ENCODE measurements around the gene PRKCE. TPM values are rescaled to one million over a fixed set of nuclear protein-coding genes. Genes with fewer than 3 reads are reported as not detected.

PRKCE gene
- polyA plus RNA-seq, 3 donors: 1.3 to 7.7 (median 2.3) TPM

- DNase-seq: no peak
- no peaks in the 10 kb centered on the region for H3K79me2 ChIP-seq (ENCODE audit: insufficient read depth, low read length)
- no peaks in the 10 kb centered on the region for H3K36me3 ChIP-seq (replicated peaks in 1 of 2; ENCODE audit: control insufficient read depth in 1 of 2, insufficient read depth in 2 of 2, low read length in 2 of 2)
- Mint-ChIP-seq H3K27me3 (ENCODE audit: low read depth in 3 of 3) (no peaks in the 10 kb centered on the region), H3K9me3 (no peaks in the 10 kb centered on the region), H3K36me3 (peaks cover 4 to 9% of the 10 kb centered on the region in 2 donors), H3K4me1 (peaks cover 5% of the 10 kb centered on the region), H3K27ac (no peak overlapping the region), H3K4me3 (no peak overlapping the region)
- TF ChIP-seq, protein P1, sequence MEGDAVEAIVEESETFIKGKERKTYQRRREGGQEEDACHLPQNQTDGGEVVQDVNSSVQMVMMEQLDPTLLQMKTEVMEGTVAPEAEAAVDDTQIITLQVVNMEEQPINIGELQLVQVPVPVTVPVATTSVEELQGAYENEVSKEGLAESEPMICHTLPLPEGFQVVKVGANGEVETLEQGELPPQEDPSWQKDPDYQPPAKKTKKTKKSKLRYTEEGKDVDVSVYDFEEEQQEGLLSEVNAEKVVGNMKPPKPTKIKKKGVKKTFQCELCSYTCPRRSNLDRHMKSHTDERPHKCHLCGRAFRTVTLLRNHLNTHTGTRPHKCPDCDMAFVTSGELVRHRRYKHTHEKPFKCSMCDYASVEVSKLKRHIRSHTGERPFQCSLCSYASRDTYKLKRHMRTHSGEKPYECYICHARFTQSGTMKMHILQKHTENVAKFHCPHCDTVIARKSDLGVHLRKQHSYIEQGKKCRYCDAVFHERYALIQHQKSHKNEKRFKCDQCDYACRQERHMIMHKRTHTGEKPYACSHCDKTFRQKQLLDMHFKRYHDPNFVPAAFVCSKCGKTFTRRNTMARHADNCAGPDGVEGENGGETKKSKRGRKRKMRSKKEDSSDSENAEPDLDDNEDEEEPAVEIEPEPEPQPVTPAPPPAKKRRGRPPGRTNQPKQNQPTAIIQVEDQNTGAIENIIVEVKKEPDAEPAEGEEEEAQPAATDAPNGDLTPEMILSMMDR (IDR thresholded peaks at IDR 0.05): no peak
- no peak overlapping the region for H3K9ac ChIP-seq (ENCODE audit: insufficient read depth, low read length, poor library complexity, severe bottlenecking)
- H3K9me3 ChIP-seq (replicated peaks in 1 of 2; ENCODE audit: control insufficient read depth in 1 of 2, insufficient read depth in 1 of 2, low read length in 2 of 2): no peaks in the 10 kb centered on the region
- 59% methylated on average over 5 of the region's 9 CpGs for WGBS (ENCODE audit: insufficient coverage)
- no peak overlapping the region for H3K4me3 ChIP-seq (replicated peaks in 1 of 3; ENCODE audit: low read depth in 2 of 3, low read length in 3 of 3)
- no peaks in the 10 kb centered on the region for H3K4me1 ChIP-seq (ENCODE audit: control insufficient read depth in 1 of 2, insufficient read depth in 2 of 2, low read length in 2 of 2)
- no peak overlapping the region for H3K4me2 ChIP-seq (replicated peaks; ENCODE audit: extremely low read depth, low read length, poor library complexity, severe bottlenecking)
- intact Hi-C loops (cut with micrococcal nuclease): no loop called here
- no peak overlapping the region for H3K27ac ChIP-seq (ENCODE audit: low read depth in 1 of 2, low read length in 2 of 2)
- no peak overlapping the region for H2AFZ ChIP-seq (ENCODE audit: insufficient read depth, low read depth, low read length, poor library complexity, severe bottlenecking)
- no peaks in the 10 kb centered on the region for H3K27me3 ChIP-seq (ENCODE audit: control insufficient read depth in 2 of 2, insufficient read depth in 2 of 2, low read length in 2 of 2)
- no peaks in the 10 kb centered on the region for H4K20me1 ChIP-seq (ENCODE audit: insufficient read depth, low read length)
Measured at GRCh38 chr2:46073540-46074046, 422.1 kb downstream of the PRKCE start.

DNA sequence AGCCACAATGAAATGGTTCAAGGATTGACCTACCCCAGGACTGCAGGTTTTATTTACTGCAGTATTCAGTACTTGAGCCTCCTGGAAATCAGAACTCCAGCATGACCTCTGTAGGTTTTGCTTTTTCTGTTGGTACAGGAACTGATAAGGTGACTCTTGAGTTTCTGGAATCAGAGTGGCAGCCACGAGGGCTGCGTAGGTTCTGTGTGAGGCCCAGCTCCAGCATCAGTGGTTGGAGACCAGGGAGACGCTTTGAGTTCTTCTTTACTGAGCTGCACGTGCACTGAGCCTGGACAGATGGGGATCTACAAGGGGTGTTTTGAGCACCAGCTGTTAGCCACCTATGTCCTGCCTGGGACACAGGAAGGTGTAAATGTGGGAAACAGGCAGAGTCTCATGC is 423.0 kb downstream of the PRKCE start:
- Histone ChIP-seq H4K20me1 (ENCODE audit: insufficient read depth, low read length) (no peaks in the 10 kb centered on the region), H3K27ac (ENCODE audit: low read depth in 1 of 2, low read length in 2 of 2) (no peak overlapping the region), H3K4me1 (ENCODE audit: control insufficient read depth in 1 of 2, insufficient read depth in 2 of 2, low read length in 2 of 2) (no peaks in the 10 kb centered on the region), H2AFZ (ENCODE audit: insufficient read depth, low read depth, low read length, poor library complexity, severe bottlenecking) (no peak overlapping the region), H3K9ac (ENCODE audit: insufficient read depth, low read length, poor library complexity, severe bottlenecking) (no peak overlapping the region), H3K4me2 (replicated peaks; ENCODE audit: extremely low read depth, low read length, poor library complexity, severe bottlenecking) (no peak overlapping the region), H3K36me3 (replicated peaks in 1 of 2; ENCODE audit: control insufficient read depth in 1 of 2, insufficient read depth in 2 of 2, low read length in 2 of 2) (no peaks in the 10 kb centered on the region), H3K9me3 (replicated peaks in 1 of 2; ENCODE audit: control insufficient read depth in 1 of 2, insufficient read depth in 1 of 2, low read length in 2 of 2) (no peaks in the 10 kb centered on the region), H3K79me2 (ENCODE audit: insufficient read depth, low read length) (no peaks in the 10 kb centered on the region), H3K4me3 (replicated peaks in 1 of 3; ENCODE audit: low read depth in 2 of 3, low read length in 3 of 3) (no peak overlapping the region), H3K27me3 (ENCODE audit: control insufficient read depth in 2 of 2, insufficient read depth in 2 of 2, low read length in 2 of 2) (no peaks in the 10 kb centered on the region)
- no peaks in the 10 kb centered on the region for H3K27me3 Mint-ChIP-seq (ENCODE audit: low read depth in 3 of 3)
- TF ChIP-seq, protein P1 (IDR thresholded peaks at IDR 0.05): no peak
- H3K36me3 Mint-ChIP-seq: peaks cover 4 to 9% of the 10 kb centered on the region in 2 donors
- no peak for DNase-seq
- intact Hi-C loops (cut with micrococcal nuclease): no loop called here
- peak overlapping the region in 1 of 7 donors; percentile 50 for H3K27ac Mint-ChIP-seq
- no peaks in the 10 kb centered on the region for H3K9me3 Mint-ChIP-seq
- 95% methylated on average over 4 of the region's 4 CpGs for WGBS (ENCODE audit: insufficient coverage)
- H3K4me1 Mint-ChIP-seq: peaks cover 5% of the 10 kb centered on the region
- no peak overlapping the region for H3K4me3 Mint-ChIP-seq
